ENCODE data around the gene BTBD6.

The BTBD6 gene

GRCh38 chr14:105211086-105211757 is 37.1 kb upstream of the BTBD6 start:
- no peak for DNase-seq (ENCODE audit: low read depth, low spot score)

GRCh38 chr14:105211758-105212089 is 36.6 kb upstream of the BTBD6 start:
- DNase-seq (ENCODE audit: low read depth, low spot score) = no peak

GRCh38 chr14:105212541-105213300 is 35.6 kb upstream of the BTBD6 start:
- no peak for DNase-seq (ENCODE audit: low read depth, low spot score)

GRCh38 chr14:105213361-105213760 is 35.0 kb upstream of the BTBD6 start:
- no peak for DNase-seq (ENCODE audit: low read depth, low spot score)

GRCh38 chr14:105214324-105214915 is 33.9 kb upstream of the BTBD6 start:
- no peak for DNase-seq (ENCODE audit: low read depth, low spot score)

GRCh38 chr14:105215602-105216001 is 32.7 kb upstream of the BTBD6 start:
- DNase-seq (ENCODE audit: low read depth, low spot score) = no peak

- no peak for DNase-seq (ENCODE audit: low read depth, low spot score)
Observed at GRCh38 chr14:105216490-105217247, 31.7 kb upstream of the BTBD6 start.

GRCh38 chr14:105217774-105218173 is 30.6 kb upstream of the BTBD6 start:
- no peak for DNase-seq (ENCODE audit: low read depth, low spot score)

GRCh38 chr14:105218611-105219010 is 29.7 kb upstream of the BTBD6 start:
- no peak for DNase-seq (ENCODE audit: low read depth, low spot score)

- DNase-seq (ENCODE audit: low read depth, low spot score) = no peak
Observed at GRCh38 chr14:105219043-105219612, 29.2 kb upstream of the BTBD6 start.

- DNase-seq (ENCODE audit: low read depth, low spot score) = no peak
Observed at GRCh38 chr14:105219753-105220152, 28.6 kb upstream of the BTBD6 start.

GRCh38 chr14:105220699-105221597 is 27.4 kb upstream of the BTBD6 start:
- DNase-seq (ENCODE audit: low read depth, low spot score) = no peak

GRCh38 chr14:105221598-105222178 is 26.6 kb upstream of the BTBD6 start:
- no peak for DNase-seq (ENCODE audit: low read depth, low spot score)

GRCh38 chr14:105223260-105223659 is 25.1 kb upstream of the BTBD6 start:
- no peak for DNase-seq (ENCODE audit: low read depth, low spot score)

GRCh38 chr14:105223770-105224544 is 24.4 kb upstream of the BTBD6 start:
- DNase-seq (ENCODE audit: low read depth, low spot score) = no peak

GRCh38 chr14:105224845-105225570 is 23.3 kb upstream of the BTBD6 start:
- DNase-seq (ENCODE audit: low read depth, low spot score) = no peak

- DNase-seq (ENCODE audit: low read depth, low spot score) = no peak
Observed at GRCh38 chr14:105226198-105226597, 22.1 kb upstream of the BTBD6 start.

- no peak for DNase-seq (ENCODE audit: low read depth, low spot score)
Observed at GRCh38 chr14:105227346-105227745, 21.0 kb upstream of the BTBD6 start.

- DNase-seq (ENCODE audit: low read depth, low spot score) = no peak
Observed at GRCh38 chr14:105228562-105228961, 19.8 kb upstream of the BTBD6 start.
